Articular chondrocyte of knee joint (primary cell): Measurements from ENCODE around the gene PDLIM5. TPM values are rescaled to one million over a fixed set of nuclear protein-coding genes. Genes with fewer than 3 reads are reported as not detected.

ENCODE experiments used
- total RNA-seq: library from RNA; depleted of rRNA; stranded (reverse); fragments of >200 nt; gene quantifications from 2 replicates; pipeline ENCODE4 v1.2.3, GENCODE V29; 2012

Gene PDLIM5, protein sequence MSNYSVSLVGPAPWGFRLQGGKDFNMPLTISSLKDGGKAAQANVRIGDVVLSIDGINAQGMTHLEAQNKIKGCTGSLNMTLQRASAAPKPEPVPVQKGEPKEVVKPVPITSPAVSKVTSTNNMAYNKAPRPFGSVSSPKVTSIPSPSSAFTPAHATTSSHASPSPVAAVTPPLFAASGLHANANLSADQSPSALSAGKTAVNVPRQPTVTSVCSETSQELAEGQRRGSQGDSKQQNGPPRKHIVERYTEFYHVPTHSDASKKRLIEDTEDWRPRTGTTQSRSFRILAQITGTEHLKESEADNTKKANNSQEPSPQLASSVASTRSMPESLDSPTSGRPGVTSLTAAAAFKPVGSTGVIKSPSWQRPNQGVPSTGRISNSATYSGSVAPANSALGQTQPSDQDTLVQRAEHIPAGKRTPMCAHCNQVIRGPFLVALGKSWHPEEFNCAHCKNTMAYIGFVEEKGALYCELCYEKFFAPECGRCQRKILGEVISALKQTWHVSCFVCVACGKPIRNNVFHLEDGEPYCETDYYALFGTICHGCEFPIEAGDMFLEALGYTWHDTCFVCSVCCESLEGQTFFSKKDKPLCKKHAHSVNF
- total RNA-seq: 362 and 550 TPM in 2 replicates

GRCh38 chr4:94451695-94452475 lies at the start of gene PDLIM5:
Gene PDLIM5 (plus strand): TSS chr4:94451942. CDS start chr4:94455289, 3,347 bp downstream.

Other genes starting within 250 kb of the PDLIM5 start
- 45.3 and 53.2 TPM in 2 replicates for gene SMARCAD1, start 244.1 kb upstream of the PDLIM5 start, total RNA-seq
- gene HPGDS, start 109.1 kb upstream of the PDLIM5 start, total RNA-seq: not detected in 2 replicates